Mesendoderm (in vitro differentiated cells): ENCODE results near the gene FNDC10.
A peak's percentile ranks its signal among the peaks of the same experiment; 100 is the strongest.
"Not testable (repeated sequence)": the region's sequence is repeated elsewhere in the genome, so short reads cannot be mapped to it uniquely, and the experiment has no call there.

Experiments
- DNase-seq: peaks from one replicate; pipeline ENCODE4 v3.0.0; 2013
- H2AK5ac ChIP-seq: 2 replicates; pipeline ENCODE4 v1.6.1; 2013; ENCODE audit warnings: low read length, inconsistent platforms
- H2BK120ac ChIP-seq: 2 replicates; pipeline ENCODE4 v1.6.1; 2013; ENCODE audit warnings: low read depth, mild to moderate bottlenecking, low read length, moderate library complexity, mixed read lengths
- H2BK15ac ChIP-seq: replicated peaks from 2 replicates; pipeline ENCODE4 v1.6.1; 2013; ENCODE audit warnings: low read depth, mild to moderate bottlenecking, moderate library complexity
- H2BK5ac ChIP-seq: 2 replicates; pipeline ENCODE4 v1.6.1; 2013; ENCODE audit warnings: low read length, inconsistent platforms
- H3K18ac ChIP-seq: 2 replicates; pipeline ENCODE4 v1.6.1; 2013; ENCODE audit warnings: mild to moderate bottlenecking, low read length, mixed read lengths
- H3K23ac ChIP-seq: one replicate; pipeline ENCODE4 v1.6.1; 2013; ENCODE audit warnings: low read length
- H3K27ac ChIP-seq: 2 replicates; pipeline ENCODE4 v1.5.1; 2013; ENCODE audit warnings: low read depth, mild to moderate bottlenecking, inconsistent platforms, low read length, moderate library complexity
- H3K27me3 ChIP-seq: 2 replicates; pipeline ENCODE4 v1.6.1; 2013; ENCODE audit warnings: low read length, control low read depth, mild to moderate bottlenecking, inconsistent platforms; ENCODE audit not compliant: insufficient read depth, poor library complexity
- H3K36me3 ChIP-seq: 2 replicates; pipeline ENCODE4 v1.6.1; 2013; ENCODE audit warnings: low read length, inconsistent platforms; ENCODE audit not compliant: control insufficient read depth, insufficient read depth
- H3K4ac ChIP-seq: one replicate; pipeline ENCODE4 v1.6.1; 2013; ENCODE audit warnings: low read depth, mild to moderate bottlenecking, low read length, moderate library complexity
- H3K4me1 ChIP-seq: 2 replicates; pipeline ENCODE4 v1.6.1; 2013; ENCODE audit warnings: low read depth, low read length, inconsistent platforms; ENCODE audit not compliant: control insufficient read depth
- H3K4me2 ChIP-seq: 2 replicates; pipeline ENCODE4 v1.6.1; 2013; ENCODE audit warnings: low read length
- H3K4me3 ChIP-seq: 2 replicates; pipeline ENCODE4 v1.5.1; 2013; ENCODE audit warnings: mild to moderate bottlenecking, low read length
- H3K56ac ChIP-seq: one replicate; pipeline ENCODE4 v1.6.1; 2013; ENCODE audit warnings: low read length
- H3K79me1 ChIP-seq: 2 replicates; pipeline ENCODE4 v1.6.1; 2013; ENCODE audit warnings: low read length, inconsistent platforms
- H3K79me2 ChIP-seq: 2 replicates; pipeline ENCODE4 v1.6.1; 2013; ENCODE audit warnings: mild to moderate bottlenecking, low read length; ENCODE audit not compliant: control insufficient read depth, insufficient read depth
- H3K9ac ChIP-seq: 2 replicates; pipeline ENCODE4 v1.6.1; 2013; ENCODE audit warnings: low read length, inconsistent platforms
- H4K5ac ChIP-seq: one replicate; pipeline ENCODE4 v1.6.1; 2013; ENCODE audit warnings: low read length
- H4K8ac ChIP-seq: one replicate; pipeline ENCODE4 v1.6.1; 2013; ENCODE audit warnings: low read depth, mild to moderate bottlenecking, control low read depth, low read length, moderate library complexity
- WGBS: extraction: QIAGEN DNeasy Blood & Tissue Kit; methylation state at CpG from one replicate; pipeline ENCODE4 v1.1.7; 2013; ENCODE audit warnings: low lambda C conversion rate, missing lambda C conversion rate; ENCODE audit not compliant: insufficient coverage; ENCODE audit errors: extremely low coverage; 5-methylcytosine and 5-hydroxymethylcytosine counted together

The FNDC10 gene

DNA sequence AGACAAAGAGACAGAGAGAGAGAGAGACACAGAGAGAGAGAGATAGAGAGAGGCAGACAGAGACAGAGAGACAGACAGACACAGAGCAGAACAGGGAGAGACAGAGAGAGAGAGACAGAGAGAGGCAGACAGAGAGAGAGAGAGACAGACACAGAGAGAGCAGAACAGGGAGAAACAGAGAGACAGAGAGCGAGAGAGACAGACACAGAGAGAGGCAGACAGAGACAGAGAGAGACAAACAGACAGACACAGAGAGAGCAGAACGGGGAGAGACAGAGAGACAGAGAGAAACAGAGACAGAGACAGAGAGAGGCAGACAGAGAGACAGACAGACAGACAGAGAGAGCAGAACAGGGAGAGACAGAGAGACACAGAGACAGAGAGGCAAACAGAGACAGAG, 4.6 kb downstream of the FNDC10 start:
- H4K5ac ChIP-seq = not testable (repeated sequence)

DNA sequence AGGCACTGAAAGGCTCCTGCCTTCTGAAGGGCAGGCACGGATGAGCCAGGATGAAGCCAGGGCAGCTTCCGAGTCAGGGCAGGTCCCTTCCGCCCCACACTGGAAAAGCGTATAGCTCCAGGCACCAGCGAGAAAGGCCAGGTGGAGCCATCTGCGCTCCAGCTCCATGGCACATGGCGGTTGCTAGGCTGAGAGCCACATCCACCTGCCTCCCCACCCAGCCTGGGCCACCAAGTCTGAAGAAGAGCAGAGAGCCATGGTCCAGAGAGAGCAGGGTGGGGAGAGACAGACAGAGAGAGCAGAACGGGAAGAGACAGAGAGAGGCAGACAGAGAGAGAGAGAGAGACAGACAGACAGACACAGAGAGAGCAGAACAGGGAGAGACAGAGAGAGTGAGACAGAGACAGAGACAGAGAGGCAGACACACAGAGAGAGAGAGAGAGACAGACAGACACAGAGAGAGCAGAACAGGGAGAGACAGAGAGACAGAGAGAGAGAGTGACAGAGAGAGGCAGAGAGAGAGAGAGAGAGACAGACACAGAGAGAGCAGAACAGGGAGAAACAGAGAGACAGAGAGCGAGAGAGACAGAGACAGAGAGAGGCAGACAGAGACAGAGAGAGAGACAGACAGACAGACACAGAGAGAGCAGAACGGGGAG, 5.2 kb downstream of the FNDC10 start:
- H3K27ac ChIP-seq = no peak overlapping the region
- H3K4me3 ChIP-seq = no peak overlapping the region
- H3K56ac ChIP-seq = no peak overlapping the region
- no peak overlapping the region for H3K9ac ChIP-seq
- no peak overlapping the region for H3K4me2 ChIP-seq
- no peak for DNase-seq
- no peak overlapping the region for H2AK5ac ChIP-seq
- no peaks in the 10 kb centered on the region for H3K79me2 ChIP-seq
- no peak overlapping the region for H4K5ac ChIP-seq
- H3K79me1 ChIP-seq = no peaks in the 10 kb centered on the region
- peaks cover 10% of the 10 kb centered on the region for H3K27me3 ChIP-seq
- H3K18ac ChIP-seq = no peak overlapping the region
- no peak overlapping the region for H2BK5ac ChIP-seq
- WGBS = no CpG with 5 or more reads among the region's 10 CpGs
- no peak overlapping the region for H3K4ac ChIP-seq
- H4K8ac ChIP-seq = no peak overlapping the region
- H3K4me1 ChIP-seq = no peaks in the 10 kb centered on the region
- no peak overlapping the region for H2BK15ac ChIP-seq
- H3K36me3 ChIP-seq = no peaks in the 10 kb centered on the region
- H2BK120ac ChIP-seq = no peak overlapping the region
- H3K23ac ChIP-seq = no peak overlapping the region

More for the DNA sequence above, 4.6 kb downstream of the FNDC10 start:
- not testable (repeated sequence) for H3K18ac ChIP-seq, H4K8ac ChIP-seq, H3K79me2 ChIP-seq, H3K56ac ChIP-seq, H3K4ac ChIP-seq, DNase-seq, H3K9ac ChIP-seq, H3K4me1 ChIP-seq, H3K4me2 ChIP-seq, H2BK15ac ChIP-seq, H2BK5ac ChIP-seq, H3K23ac ChIP-seq, H3K4me3 ChIP-seq, H2BK120ac ChIP-seq, H2AK5ac ChIP-seq, H3K36me3 ChIP-seq, H3K27ac ChIP-seq, H3K79me1 ChIP-seq
- WGBS = no CpG with 5 or more reads among the region's 2 CpGs
- H3K27me3 ChIP-seq = peaks cover 12% of the 10 kb centered on the region

GRCh38 chr1:1593834-1594601, 5.9 kb downstream of the FNDC10 start:
- no peak overlapping the region for H3K4me3 ChIP-seq
- H3K4me1 ChIP-seq = no peaks in the 10 kb centered on the region
- H3K27ac ChIP-seq = no peak overlapping the region
- H3K79me2 ChIP-seq = no peaks in the 10 kb centered on the region
- no peak overlapping the region for H2BK5ac ChIP-seq
- H3K56ac ChIP-seq = no peak overlapping the region
- H2BK15ac ChIP-seq = no peak overlapping the region
- no peak overlapping the region for H3K9ac ChIP-seq
- no peak overlapping the region for H2BK120ac ChIP-seq
- no peak for DNase-seq
- H3K4me2 ChIP-seq = no peak overlapping the region
- no peak overlapping the region for H4K8ac ChIP-seq
- peaks cover 5% of the 10 kb centered on the region for H3K27me3 ChIP-seq
- WGBS = no CpG with 5 or more reads among the region's 24 CpGs
- H3K18ac ChIP-seq = no peak overlapping the region
- no peak overlapping the region for H3K23ac ChIP-seq
- H2AK5ac ChIP-seq = no peak overlapping the region
- H3K79me1 ChIP-seq = no peaks in the 10 kb centered on the region
- no peaks in the 10 kb centered on the region for H3K36me3 ChIP-seq
- no peak overlapping the region for H4K5ac ChIP-seq
- H3K4ac ChIP-seq = no peak overlapping the region

GRCh38 chr1:1591452-1591851, 8.5 kb downstream of the FNDC10 start:
- Histone ChIP-seq H2BK5ac (no peak overlapping the region), H3K27me3 (no peaks in the 10 kb centered on the region), H4K5ac (no peak overlapping the region), H2AK5ac (no peak overlapping the region), H3K79me1 (no peaks in the 10 kb centered on the region), H3K23ac (no peak overlapping the region), H3K4me2 (no peak overlapping the region), H4K8ac (no peak overlapping the region), H3K79me2 (no peaks in the 10 kb centered on the region), H2BK120ac (no peak overlapping the region), H3K9ac (no peak overlapping the region), H2BK15ac (no peak overlapping the region), H3K4me1 (no peaks in the 10 kb centered on the region), H3K4ac (no peak overlapping the region), H3K56ac (no peak overlapping the region), H3K18ac (no peak overlapping the region), H3K27ac (no peak overlapping the region), H3K4me3 (no peak overlapping the region), H3K36me3 (no peaks in the 10 kb centered on the region)
- WGBS = no CpG with 5 or more reads among the region's 13 CpGs
- DNase-seq = peak; percentile 45

GRCh38 chr1:1583347-1584010, 16.5 kb downstream of the FNDC10 start:
- Histone ChIP-seq H3K4ac (no peak overlapping the region), H3K18ac (no peak overlapping the region), H2BK15ac (no peak overlapping the region), H3K23ac (no peak overlapping the region), H3K4me1 (no peaks in the 10 kb centered on the region), H3K27ac (no peak overlapping the region), H3K36me3 (no peaks in the 10 kb centered on the region), H3K4me3 (no peak overlapping the region), H3K27me3 (no peaks in the 10 kb centered on the region), H4K5ac (no peak overlapping the region), H2BK5ac (no peak overlapping the region), H2BK120ac (no peak overlapping the region), H3K79me2 (no peaks in the 10 kb centered on the region), H3K9ac (no peak overlapping the region), H3K4me2 (no peak overlapping the region), H4K8ac (no peak overlapping the region), H3K79me1 (no peaks in the 10 kb centered on the region), H3K56ac (no peak overlapping the region), H2AK5ac (no peak overlapping the region)
- no peak for DNase-seq
- no CpG with 5 or more reads among the region's 23 CpGs for WGBS
